Suprapubic skin (tissue), 4 donors: ENCODE results near the gene CES2. TPM values are rescaled to one million over a fixed set of nuclear protein-coding genes. Genes with fewer than 3 reads are reported as not detected.
A peak's percentile ranks its signal among the peaks of the same experiment; 100 is the strongest.

Source experiments
- DNase-seq, 2 donors: peaks; one replicate each; pipeline ENCODE4 v3.0.0-alpha.2; 2019; ENCODE audit warnings: low spot score in 2 of 2
- H3K27ac ChIP-seq: fragments of 200-600 bp; sonication (generic); one replicate; pipeline ENCODE4 v1.5.1; 2019
- H3K27me3 ChIP-seq: fragments of 200-600 bp; sonication (generic); one replicate; pipeline ENCODE4 v1.5.1; 2019
- H3K36me3 ChIP-seq: fragments of 200-600 bp; sonication (generic); one replicate; pipeline ENCODE4 v1.5.1; 2019
- H3K4me1 ChIP-seq: fragments of 200-600 bp; sonication (generic); one replicate; pipeline ENCODE4 v1.5.1; 2019
- H3K4me3 ChIP-seq: fragments of 200-600 bp; sonication (generic); one replicate; pipeline ENCODE4 v1.5.1; 2019; ENCODE audit warnings: mild to moderate bottlenecking
- H3K9me3 ChIP-seq: fragments of 200-600 bp; sonication (generic); one replicate; pipeline ENCODE4 v1.5.1; 2019
- EP300 ChIP-seq: sonication (generic); formaldehyde crosslinking; IDR thresholded peaks from one replicate; pipeline ENCODE4 v1.6.1; 2017; ENCODE audit warnings: antibody characterized with exemption
- POLR2A ChIP-seq, 2 donors: fragments of 450-650 bp; IDR thresholded peaks; one replicate each; pipeline ENCODE4 v1.6.1; 2017; ENCODE audit warnings: antibody characterized with exemption in 2 of 2, mild to moderate bottlenecking in 2 of 2, moderate library complexity in 2 of 2
- POLR2AphosphoS5 ChIP-seq, 3 donors: sonication (generic); formaldehyde crosslinking; IDR thresholded peaks; one replicate each; pipeline ENCODE4 v1.6.1; 2017; ENCODE audit warnings: antibody characterized with exemption in 3 of 3
- WGBS: methylation state at CpG from one replicate; pipeline ENCODE4 v1.1.5; 2018; 5-methylcytosine and 5-hydroxymethylcytosine counted together
- total RNA-seq, 4 donors: library from RNA; depleted of rRNA; stranded (reverse); fragments of >200 nt; gene quantifications; one replicate each; pipeline ENCODE4 v1.1.0, GENCODE V29; 2016
- TF ChIP-seq, protein P1 (sequence below), 2 donors: fragments of 200-600 bp in 1 of 2; fragments of 450-650 bp in 1 of 2; sonication (generic) in 1 of 2; IDR thresholded peaks; one replicate each; pipeline ENCODE4 v1.5.1; 2016 to 2019; ENCODE audit warnings: antibody characterized with exemption in 2 of 2, mild to moderate bottlenecking in 1 of 2, moderate library complexity in 1 of 2

The CES2 gene
- total RNA-seq, 4 donors from 2014 or later = 33.6 to 56.0 (median 42.3) TPM

DNA sequence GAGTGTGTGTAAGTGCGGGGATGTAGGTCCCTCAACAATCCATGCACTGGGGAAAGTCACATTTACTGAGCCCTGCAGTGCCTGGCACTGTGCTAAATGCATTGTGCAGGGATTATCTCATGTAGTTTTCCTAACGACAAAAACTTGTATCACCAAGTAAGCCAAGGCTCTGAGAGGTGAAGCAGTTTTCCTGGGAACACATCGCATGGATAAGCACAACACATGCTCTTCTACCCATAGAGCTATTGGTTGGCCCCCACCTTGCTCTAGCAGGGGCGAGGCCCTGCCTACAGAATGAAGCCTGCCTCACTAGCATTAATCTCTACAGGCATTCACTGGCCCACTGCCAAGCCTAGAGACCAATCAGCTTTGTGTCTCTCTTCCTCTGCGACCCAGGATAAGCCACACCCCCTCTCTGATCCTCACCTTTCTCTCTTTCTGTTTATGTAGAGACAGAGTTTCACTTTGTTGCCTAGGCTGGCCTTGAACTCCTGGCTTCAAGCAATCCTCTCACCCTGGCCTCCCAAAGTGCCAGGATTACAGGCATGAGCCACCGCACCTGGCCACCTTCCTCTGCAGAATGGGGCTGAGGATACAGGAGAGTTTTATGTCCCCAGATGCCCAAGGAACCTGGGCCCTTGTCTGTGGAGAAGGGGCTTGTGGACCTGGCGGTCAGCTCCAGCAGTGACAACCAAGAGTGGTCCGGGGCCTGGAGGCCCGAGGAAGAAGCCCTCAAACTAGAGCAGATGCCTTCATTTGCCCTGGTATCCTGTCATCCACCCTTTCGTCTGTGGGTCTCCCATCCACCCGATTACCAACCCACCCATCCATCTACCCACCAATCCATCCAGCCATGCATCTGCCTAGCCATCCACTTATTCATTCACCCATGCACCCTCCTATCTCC, 29.4 kb upstream of the CES2 start:
- Histone ChIP-seq H3K27ac (no peak overlapping the region), H3K27me3 (no peaks in the 10 kb centered on the region), H3K4me1 (peaks cover 14% of the 10 kb centered on the region), H3K9me3 (no peaks in the 10 kb centered on the region), H3K36me3 (no peaks in the 10 kb centered on the region), H3K4me3 (no peak overlapping the region)
- no peak for TF ChIP-seq EP300
- TF ChIP-seq, protein P1, sequence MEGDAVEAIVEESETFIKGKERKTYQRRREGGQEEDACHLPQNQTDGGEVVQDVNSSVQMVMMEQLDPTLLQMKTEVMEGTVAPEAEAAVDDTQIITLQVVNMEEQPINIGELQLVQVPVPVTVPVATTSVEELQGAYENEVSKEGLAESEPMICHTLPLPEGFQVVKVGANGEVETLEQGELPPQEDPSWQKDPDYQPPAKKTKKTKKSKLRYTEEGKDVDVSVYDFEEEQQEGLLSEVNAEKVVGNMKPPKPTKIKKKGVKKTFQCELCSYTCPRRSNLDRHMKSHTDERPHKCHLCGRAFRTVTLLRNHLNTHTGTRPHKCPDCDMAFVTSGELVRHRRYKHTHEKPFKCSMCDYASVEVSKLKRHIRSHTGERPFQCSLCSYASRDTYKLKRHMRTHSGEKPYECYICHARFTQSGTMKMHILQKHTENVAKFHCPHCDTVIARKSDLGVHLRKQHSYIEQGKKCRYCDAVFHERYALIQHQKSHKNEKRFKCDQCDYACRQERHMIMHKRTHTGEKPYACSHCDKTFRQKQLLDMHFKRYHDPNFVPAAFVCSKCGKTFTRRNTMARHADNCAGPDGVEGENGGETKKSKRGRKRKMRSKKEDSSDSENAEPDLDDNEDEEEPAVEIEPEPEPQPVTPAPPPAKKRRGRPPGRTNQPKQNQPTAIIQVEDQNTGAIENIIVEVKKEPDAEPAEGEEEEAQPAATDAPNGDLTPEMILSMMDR (IDR thresholded peaks at IDR 0.05) = no peak
- 70% methylated on average over 10 of the region's 11 CpGs for WGBS
- DNase-seq = no peak

DNA sequence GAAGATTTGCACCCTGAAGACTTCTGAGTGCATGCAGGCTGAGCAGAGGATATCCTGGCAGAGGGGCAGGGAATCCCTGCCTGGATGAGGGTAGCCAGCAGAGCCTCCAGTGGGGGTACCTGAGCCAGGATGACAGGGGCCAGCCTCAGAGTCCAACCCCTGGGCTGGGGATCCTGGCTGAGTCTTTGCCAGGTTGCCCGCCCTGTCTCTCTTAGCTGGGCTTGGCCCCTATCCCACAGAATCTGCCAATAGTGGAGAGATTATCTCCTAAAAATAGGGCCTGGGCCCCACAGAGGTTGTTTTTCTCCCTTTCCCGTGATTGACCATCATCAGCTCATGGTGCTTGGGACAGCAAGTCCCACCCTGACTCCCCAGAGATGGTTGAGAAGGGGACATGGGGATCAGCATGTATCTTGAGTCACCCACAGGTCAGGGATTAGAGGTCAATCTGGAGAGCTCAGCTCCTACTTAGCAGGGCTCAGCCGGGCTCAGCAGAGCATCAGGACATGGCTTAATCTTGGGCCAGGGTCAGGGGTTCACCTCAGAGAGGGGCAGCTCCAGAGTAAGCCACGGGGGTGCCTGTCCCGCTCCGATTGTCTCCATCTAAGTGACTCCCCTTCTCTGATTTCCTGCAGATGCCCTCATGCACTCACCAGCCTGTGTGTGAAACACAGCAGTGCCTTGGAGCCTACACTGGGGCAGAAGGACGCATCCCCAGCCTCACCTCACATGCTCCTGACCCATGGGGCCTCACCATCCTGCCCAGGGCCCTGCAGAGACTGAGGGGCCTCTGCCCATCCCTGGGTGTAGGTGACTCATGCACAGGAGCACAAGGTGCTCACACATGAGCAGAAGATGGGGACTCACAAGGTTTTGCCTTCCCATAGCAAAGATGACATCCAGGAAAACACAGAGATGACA, 28.1 kb upstream of the CES2 start:
- no peak for TF ChIP-seq POLR2A (IDR thresholded peaks at IDR 0.05)
- no peak for TF ChIP-seq EP300
- TF ChIP-seq, protein P1 (IDR thresholded peaks at IDR 0.05) = no peak
- no peak for TF ChIP-seq POLR2AphosphoS5 (IDR thresholded peaks at IDR 0.05)
- Histone ChIP-seq H3K4me1 (peaks cover 9% of the 10 kb centered on the region), H3K27me3 (no peaks in the 10 kb centered on the region), H3K36me3 (no peaks in the 10 kb centered on the region), H3K4me3 (no peak overlapping the region), H3K27ac (peak overlapping the region; percentile 14), H3K9me3 (no peaks in the 10 kb centered on the region)
- 70% methylated on average over 6 of the region's 7 CpGs for WGBS
- DNase-seq = no peak

DNA sequence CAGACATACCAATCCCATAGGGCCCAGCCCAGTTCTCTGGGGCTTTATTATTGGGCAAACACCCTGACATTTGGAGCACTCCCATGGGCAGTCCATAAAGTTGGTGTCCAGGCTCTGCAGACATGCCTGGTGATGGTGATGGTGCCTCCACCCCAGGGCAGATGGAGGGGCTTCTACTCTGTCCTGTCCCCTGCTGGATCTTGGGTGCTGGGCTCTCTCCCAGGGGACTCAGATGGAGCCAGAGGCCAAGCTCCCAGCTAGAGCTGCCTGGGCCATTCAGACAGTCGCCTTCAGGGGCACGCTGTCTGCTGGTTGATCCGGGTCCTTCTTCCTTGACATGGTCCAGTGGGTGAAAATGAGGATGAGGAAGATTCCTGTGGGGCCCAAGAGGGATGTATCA, 27.2 kb upstream of the CES2 start:
- no peak overlapping the region for H3K4me3 ChIP-seq
- no peaks in the 10 kb centered on the region for H3K9me3 ChIP-seq
- no peak overlapping the region for H3K27ac ChIP-seq
- WGBS = 100% methylated on average over 2 of the region's 3 CpGs
- no peaks in the 10 kb centered on the region for H3K27me3 ChIP-seq
- DNase-seq = no peak
- H3K36me3 ChIP-seq = no peaks in the 10 kb centered on the region
- TF ChIP-seq, protein P1 (IDR thresholded peaks at IDR 0.05) = no peak
- TF ChIP-seq EP300 = no peak
- no peak for TF ChIP-seq POLR2A (IDR thresholded peaks at IDR 0.05)
- TF ChIP-seq POLR2AphosphoS5 (IDR thresholded peaks at IDR 0.05) = no peak
- peaks cover 9% of the 10 kb centered on the region for H3K4me1 ChIP-seq

DNA sequence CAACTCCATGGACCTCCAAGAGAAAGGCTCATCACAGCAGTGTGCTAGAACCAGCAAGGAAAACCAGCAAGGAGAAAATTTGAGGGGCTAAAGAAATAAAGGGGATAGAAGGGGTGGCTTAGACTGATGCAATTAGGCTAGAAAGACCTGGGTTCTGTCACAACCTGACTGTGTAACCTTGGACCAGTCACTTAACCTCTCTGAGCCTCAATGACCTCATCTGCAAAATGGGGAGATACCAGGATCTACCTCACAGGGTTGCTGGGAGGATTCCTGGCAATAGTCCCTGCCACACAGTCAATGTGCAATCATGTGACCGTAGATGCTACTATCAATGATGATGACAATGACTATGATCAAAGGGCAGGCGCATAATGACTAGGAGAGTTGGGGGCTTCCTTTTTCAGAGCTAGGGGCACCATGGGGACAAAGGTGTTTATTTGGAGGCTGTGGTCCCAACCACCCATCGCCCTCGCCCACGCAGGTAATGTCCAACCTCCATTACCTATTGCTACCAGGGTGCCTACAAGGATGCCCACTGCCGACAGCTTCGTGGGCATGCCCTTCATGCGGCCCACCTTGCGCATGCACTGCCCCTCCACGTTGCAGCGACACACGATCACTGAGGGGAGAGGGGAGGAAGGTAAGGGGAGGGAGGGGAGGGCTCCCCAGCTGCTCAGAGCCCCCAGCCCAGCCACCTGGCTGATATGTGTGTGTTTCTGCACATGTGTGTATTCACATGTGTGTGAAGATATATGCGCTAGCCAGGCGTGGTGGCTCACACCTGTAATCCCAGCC, 26.4 kb upstream of the CES2 start:
- no peaks in the 10 kb centered on the region for H3K27me3 ChIP-seq
- peaks cover 9% of the 10 kb centered on the region for H3K4me1 ChIP-seq
- TF ChIP-seq POLR2AphosphoS5 (IDR thresholded peaks at IDR 0.05) (no peak), EP300 (no peak), POLR2A (IDR thresholded peaks at IDR 0.05) (no peak)
- TF ChIP-seq, protein P1 (IDR thresholded peaks at IDR 0.05) = no peak
- WGBS = 89% methylated on average over 11 of the region's 14 CpGs
- DNase-seq = no peak
- H3K36me3 ChIP-seq = no peaks in the 10 kb centered on the region
- no peak overlapping the region for H3K4me3 ChIP-seq
- H3K9me3 ChIP-seq = no peaks in the 10 kb centered on the region
- no peak overlapping the region for H3K27ac ChIP-seq
